ENCODE measurements around the gene SLC38A1. TPM values are rescaled to one million over a fixed set of nuclear protein-coding genes. Genes with fewer than 3 reads are reported as not detected.

Gene SLC38A1
- total and polyA plus RNA-seq, 2 experiments from 2014 or later, result 114 to 234 TPM

DNA sequence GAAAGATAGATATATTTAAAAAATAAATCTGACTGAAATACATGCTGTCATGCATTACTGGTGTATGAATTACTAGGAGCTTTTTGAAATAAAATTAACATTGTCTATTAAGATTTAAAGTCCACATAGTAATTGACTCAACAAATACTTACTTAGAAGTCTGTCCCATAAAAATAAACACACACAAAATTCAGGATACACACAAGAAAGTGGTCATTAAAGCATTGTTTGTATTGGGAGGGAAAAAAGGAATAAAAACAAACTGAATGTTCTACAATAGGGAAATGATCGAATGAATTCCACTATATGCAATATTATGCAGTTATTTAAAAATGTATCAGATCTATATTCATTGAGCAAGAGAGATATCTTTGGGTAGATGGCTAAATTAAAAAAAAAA, 118.9 kb downstream of the SLC38A1 start (continued):
- TF ChIP-seq ZNF462 (CRISPR knock-in tag; IDR thresholded peaks at IDR 0.05), result no peak
- no peak for TF ChIP-seq STAT1 (IDR thresholded peaks at IDR 0.05; ENCODE audit: unreplicated experiment)

DNA sequence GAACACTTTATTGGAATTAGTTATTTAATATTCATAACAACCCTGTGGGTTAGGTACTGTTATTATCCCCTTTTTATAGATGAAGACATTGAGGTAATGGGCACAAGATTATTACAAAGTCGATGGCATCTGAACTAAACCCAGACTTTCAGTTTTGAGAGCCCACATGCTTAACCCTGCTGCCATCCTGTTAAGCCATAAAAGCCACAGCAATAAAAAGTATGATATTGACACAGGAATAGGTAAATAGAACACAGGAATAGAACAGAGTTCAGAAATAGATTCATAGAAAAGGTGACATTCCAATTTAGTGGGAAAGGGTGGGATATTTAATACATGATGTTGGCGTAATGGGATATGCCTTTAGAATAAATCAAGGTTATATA, 119.8 kb downstream of the SLC38A1 start:
- H3K27ac Mint-ChIP-seq, result no peak overlapping the region
- peaks cover 2% of the 10 kb centered on the region for H3K27me3 Mint-ChIP-seq (ENCODE audit: insufficient read depth, low read depth, poor library complexity)
- H3K4me1 Mint-ChIP-seq, result peaks cover 8% of the 10 kb centered on the region; the same call in 2 of the 3 replicates
- no peaks in the 10 kb centered on the region for H3K27me3 ChIP-seq (ENCODE audit: insufficient read depth)
- no peak for ATAC-seq
- H2AFZ ChIP-seq, result no peak overlapping the region
- no peak overlapping the region for H3K4me3 Mint-ChIP-seq
- no peaks in the 10 kb centered on the region for H3K36me3 Mint-ChIP-seq (ENCODE audit: low read depth)
- no peaks in the 10 kb centered on the region for H3K79me2 ChIP-seq (replicated peaks; ENCODE audit: insufficient read depth)
- no peak overlapping the region for H3K4me2 ChIP-seq
- H3K36me3 ChIP-seq (ENCODE audit: insufficient read depth), result no peaks in the 10 kb centered on the region
- H3K4me1 ChIP-seq (ENCODE audit: insufficient read depth), result no peaks in the 10 kb centered on the region
- DNase-seq (ENCODE audit: low spot score), result no peak
- no peak overlapping the region for H3K27ac ChIP-seq (ENCODE audit: low read depth)
- H3K9me3 Mint-ChIP-seq, result no peaks in the 10 kb centered on the region
- H3K9me2 ChIP-seq (ENCODE audit: insufficient read depth), result no peaks in the 10 kb centered on the region
- no peak overlapping the region for H3K4me3 ChIP-seq
- H4K20me1 ChIP-seq (replicated peaks; ENCODE audit: insufficient read depth), result no peaks in the 10 kb centered on the region
- no peaks in the 10 kb centered on the region for H3F3A ChIP-seq (replicated peaks; ENCODE audit: low read depth)
- TF ChIP-seq, protein P1, sequence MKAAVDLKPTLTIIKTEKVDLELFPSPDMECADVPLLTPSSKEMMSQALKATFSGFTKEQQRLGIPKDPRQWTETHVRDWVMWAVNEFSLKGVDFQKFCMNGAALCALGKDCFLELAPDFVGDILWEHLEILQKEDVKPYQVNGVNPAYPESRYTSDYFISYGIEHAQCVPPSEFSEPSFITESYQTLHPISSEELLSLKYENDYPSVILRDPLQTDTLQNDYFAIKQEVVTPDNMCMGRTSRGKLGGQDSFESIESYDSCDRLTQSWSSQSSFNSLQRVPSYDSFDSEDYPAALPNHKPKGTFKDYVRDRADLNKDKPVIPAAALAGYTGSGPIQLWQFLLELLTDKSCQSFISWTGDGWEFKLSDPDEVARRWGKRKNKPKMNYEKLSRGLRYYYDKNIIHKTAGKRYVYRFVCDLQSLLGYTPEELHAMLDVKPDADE (IDR thresholded peaks at IDR 0.05), result no peak
- TF ChIP-seq ZNF462 (CRISPR knock-in tag; IDR thresholded peaks at IDR 0.05), result no peak
- TF ChIP-seq REST (IDR thresholded peaks at IDR 0.05; ENCODE audit: unreplicated experiment), result no peak

All from GM23338 (cell line).